Esophagus squamous epithelium (tissue), 4 donors: ENCODE measurements around the gene RASSF10.

Source experiments
- POLR2A ChIP-seq, 4 donors: fragments of 450-650 bp; IDR thresholded peaks; one replicate each; pipeline ENCODE4 v1.6.1; 2017; ENCODE audit warnings: antibody characterized with exemption in 4 of 4, mild to moderate bottlenecking in 4 of 4, moderate library complexity in 3 of 4
- TF ChIP-seq, protein P1 (sequence below), 6 experiments: fragments of 450-650 bp in 4 of 6; fragments of 200-600 bp in 2 of 6; sonication (generic) in 2 of 6; IDR thresholded peaks; one replicate each; pipeline ENCODE4 v1.5.1; 2016 to 2019; ENCODE audit warnings: antibody characterized with exemption in 6 of 6, mild to moderate bottlenecking in 4 of 6, moderate library complexity in 4 of 6

DNA sequence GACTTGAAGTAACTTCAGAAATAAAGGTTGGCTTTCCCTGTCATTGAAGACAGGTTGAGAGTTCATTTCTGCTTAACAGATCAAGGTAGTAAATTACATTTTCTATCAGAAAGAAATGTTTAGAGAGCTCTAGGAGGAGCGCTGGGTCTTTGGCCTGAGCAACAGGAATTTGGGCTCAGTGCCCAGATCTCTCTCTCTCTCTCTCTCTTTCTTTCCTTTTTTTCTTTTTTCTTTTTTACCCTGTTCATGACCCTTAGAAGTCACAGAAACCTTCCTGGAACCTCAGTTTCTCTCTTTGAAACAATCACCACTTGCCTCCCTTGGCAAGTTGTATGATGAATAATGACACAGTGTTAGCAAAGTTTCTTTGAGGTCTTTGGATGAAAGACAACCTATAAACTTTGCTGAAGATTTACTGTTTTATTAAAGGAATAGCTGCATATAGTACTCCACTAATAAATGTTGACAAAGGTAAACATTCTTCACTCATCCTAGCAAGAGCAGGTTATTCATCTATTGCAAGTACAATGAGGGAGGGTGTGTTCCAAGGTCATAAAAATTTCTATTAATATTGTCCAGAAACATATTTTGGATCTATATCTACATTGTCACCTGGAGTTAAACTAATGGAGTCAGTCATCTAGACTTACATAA is 35.5 kb upstream of the RASSF10 start:
- TF ChIP-seq, protein P1, sequence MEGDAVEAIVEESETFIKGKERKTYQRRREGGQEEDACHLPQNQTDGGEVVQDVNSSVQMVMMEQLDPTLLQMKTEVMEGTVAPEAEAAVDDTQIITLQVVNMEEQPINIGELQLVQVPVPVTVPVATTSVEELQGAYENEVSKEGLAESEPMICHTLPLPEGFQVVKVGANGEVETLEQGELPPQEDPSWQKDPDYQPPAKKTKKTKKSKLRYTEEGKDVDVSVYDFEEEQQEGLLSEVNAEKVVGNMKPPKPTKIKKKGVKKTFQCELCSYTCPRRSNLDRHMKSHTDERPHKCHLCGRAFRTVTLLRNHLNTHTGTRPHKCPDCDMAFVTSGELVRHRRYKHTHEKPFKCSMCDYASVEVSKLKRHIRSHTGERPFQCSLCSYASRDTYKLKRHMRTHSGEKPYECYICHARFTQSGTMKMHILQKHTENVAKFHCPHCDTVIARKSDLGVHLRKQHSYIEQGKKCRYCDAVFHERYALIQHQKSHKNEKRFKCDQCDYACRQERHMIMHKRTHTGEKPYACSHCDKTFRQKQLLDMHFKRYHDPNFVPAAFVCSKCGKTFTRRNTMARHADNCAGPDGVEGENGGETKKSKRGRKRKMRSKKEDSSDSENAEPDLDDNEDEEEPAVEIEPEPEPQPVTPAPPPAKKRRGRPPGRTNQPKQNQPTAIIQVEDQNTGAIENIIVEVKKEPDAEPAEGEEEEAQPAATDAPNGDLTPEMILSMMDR (IDR thresholded peaks at IDR 0.05), result no peak
- no peak for TF ChIP-seq POLR2A (IDR thresholded peaks at IDR 0.05)
